ENCODE measurements around the gene MOAP1. TPM values are rescaled to one million over a fixed set of nuclear protein-coding genes. Genes with fewer than 3 reads are reported as not detected.

Gene MOAP1
- total RNA-seq, 1 donor from 2014 or later = 24.4 TPM

DNA sequence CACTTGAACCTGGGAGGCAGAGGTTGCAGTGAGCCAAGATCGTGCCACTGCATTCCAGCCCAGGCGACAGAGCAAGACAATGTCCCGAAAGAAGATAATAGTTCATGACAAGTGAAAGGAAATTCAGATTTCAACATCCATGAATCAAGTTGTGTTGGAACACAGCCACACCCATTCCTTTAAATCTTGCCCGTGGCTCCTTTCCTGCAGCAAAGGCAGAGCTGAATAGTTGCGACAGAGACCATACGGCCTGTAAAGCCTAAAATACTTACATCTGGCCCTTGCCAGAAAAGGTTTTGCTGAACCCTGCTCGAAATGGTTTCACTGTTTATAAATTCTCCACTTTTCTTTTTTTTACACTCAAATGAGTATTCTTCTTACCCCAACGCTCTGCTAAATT lies 51.2 kb downstream of the MOAP1 start:
- ChIA-PET CTCF (interaction anchor here (1.4 to 2.6 kb wide), 3 partner anchors 19 to 181 kb away, joined by 6 to 37 read pairs (median 22); no protein-coding TSS in a partner anchor), POLR2A (interaction anchor here (0.7 kb wide), 1 partner anchor 289 kb away, joined by 3 read pairs; no protein-coding TSS in a partner anchor)
- no peaks in the 10 kb centered on the region for H3K27me3 Mint-ChIP-seq
- no peak overlapping the region for H3K27ac Mint-ChIP-seq
- H3K36me3 Mint-ChIP-seq (ENCODE audit: low read depth) = no peaks in the 10 kb centered on the region
- no peaks in the 10 kb centered on the region for H3K4me1 Mint-ChIP-seq
- ATAC-seq (ENCODE audit: low read depth) (no peak), DNase-seq (no peak)
- TF ChIP-seq, protein P1, sequence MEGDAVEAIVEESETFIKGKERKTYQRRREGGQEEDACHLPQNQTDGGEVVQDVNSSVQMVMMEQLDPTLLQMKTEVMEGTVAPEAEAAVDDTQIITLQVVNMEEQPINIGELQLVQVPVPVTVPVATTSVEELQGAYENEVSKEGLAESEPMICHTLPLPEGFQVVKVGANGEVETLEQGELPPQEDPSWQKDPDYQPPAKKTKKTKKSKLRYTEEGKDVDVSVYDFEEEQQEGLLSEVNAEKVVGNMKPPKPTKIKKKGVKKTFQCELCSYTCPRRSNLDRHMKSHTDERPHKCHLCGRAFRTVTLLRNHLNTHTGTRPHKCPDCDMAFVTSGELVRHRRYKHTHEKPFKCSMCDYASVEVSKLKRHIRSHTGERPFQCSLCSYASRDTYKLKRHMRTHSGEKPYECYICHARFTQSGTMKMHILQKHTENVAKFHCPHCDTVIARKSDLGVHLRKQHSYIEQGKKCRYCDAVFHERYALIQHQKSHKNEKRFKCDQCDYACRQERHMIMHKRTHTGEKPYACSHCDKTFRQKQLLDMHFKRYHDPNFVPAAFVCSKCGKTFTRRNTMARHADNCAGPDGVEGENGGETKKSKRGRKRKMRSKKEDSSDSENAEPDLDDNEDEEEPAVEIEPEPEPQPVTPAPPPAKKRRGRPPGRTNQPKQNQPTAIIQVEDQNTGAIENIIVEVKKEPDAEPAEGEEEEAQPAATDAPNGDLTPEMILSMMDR (IDR thresholded peaks at IDR 0.05) = no peak
- no peaks in the 10 kb centered on the region for H3K9me3 Mint-ChIP-seq
- H3K4me3 Mint-ChIP-seq = no peak overlapping the region
- intact Hi-C loops (cut with micrococcal nuclease) = no loop called here

DNA sequence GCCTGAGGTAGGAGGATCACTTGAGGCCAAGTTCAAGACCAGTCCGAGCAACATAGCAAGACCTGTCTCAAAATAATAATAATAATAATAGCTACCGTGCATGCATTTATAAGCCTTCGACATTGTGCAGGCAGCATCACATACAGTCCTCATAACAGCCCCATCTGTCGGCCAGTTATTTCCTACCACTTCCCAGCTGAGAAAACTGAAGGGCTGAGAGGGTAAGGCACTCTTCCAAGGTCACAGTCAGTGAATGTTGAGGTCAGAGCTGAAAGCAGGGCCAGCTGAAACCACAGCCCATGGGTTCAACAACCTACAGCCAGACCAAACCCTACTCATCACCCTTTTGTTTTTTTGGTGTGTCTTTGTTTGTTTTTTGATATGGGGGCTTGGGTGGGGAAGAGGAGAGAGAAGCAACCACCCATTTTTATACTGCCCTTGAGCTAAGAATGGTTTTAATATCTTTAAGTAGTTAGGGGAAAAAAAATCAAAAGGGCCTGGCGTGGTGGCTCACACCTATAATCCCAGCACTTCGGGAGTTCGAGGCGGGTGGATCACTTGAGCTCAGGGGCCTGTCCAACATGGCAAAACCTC lies 52.1 kb downstream of the MOAP1 start:
- CTCF ChIA-PET = interaction anchor here (0.8 to 2.6 kb wide), 9 partner anchors 8 to 180 kb away, joined by 3 to 37 read pairs (median 5); no protein-coding TSS in a partner anchor
- Mint-ChIP-seq H3K4me3 (no peak overlapping the region), H3K4me1 (no peaks in the 10 kb centered on the region), H3K36me3 (ENCODE audit: low read depth) (no peaks in the 10 kb centered on the region), H3K9me3 (no peaks in the 10 kb centered on the region), H3K27ac (no peak overlapping the region), H3K27me3 (no peaks in the 10 kb centered on the region)
- POLR2A ChIA-PET = interaction anchor here (0.6 kb wide), 1 partner anchor 334 kb away, joined by 5 read pairs; no protein-coding TSS in a partner anchor
- intact Hi-C loops (cut with micrococcal nuclease) = loop anchor here (1.0 kb wide), 2 partner anchors 16 to 180 kb away; no protein-coding TSS in a partner anchor
- TF ChIP-seq, protein P1 (IDR thresholded peaks at IDR 0.05) = no peak
- DNase-seq (no peak), ATAC-seq (ENCODE audit: low read depth) (peak; percentile 52)

Other genes starting within 250 kb of the MOAP1 start
- gene ITPK1, start 69.0 kb downstream of the MOAP1 start, total RNA-seq = 43.0 and 50.4 TPM in 2 replicates
- 17.6 and 19.3 TPM in 2 replicates for gene LYSET, start 420 bp upstream of the MOAP1 start, total RNA-seq
- gene GON7, start 22.2 kb upstream of the MOAP1 start, total RNA-seq = 11.3 and 11.4 TPM in 2 replicates
- 19.3 and 19.5 TPM in 2 replicates for gene UBR7, start 22.4 kb upstream of the MOAP1 start, total RNA-seq
- gene BTBD7, start 148.1 kb upstream of the MOAP1 start, total RNA-seq = 34.4 and 41.2 TPM in 2 replicates
- not detected in 2 replicates for gene COX8C, start 162.3 kb upstream of the MOAP1 start, total RNA-seq
- gene UNC79, start 246.0 kb upstream of the MOAP1 start, total RNA-seq = 0.13 and 0.22 TPM in 2 replicates

All from activated B cell treated with CpG ODN at 0.5 μM for 24 hours (primary cell).